ENCODE data around the gene LRP2.

DNA sequence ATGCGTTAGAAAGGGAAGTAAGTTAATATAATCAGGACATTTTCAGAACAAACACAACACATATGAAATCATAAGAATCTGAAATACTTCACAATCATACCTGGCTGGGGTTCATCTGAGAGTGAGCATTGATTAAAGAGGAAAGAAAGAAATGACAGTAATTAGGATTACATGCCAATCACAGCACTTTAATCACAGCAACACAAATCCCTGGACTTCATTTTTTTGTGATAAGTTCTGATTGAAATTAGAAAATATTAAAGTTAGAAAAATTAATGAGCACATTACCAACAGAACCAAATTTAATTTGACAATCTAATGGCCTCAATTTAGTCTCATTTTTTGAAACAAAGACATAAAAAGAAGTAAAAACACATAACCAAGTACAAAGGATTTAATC, 121.9 kb downstream of the LRP2 start:
- TF ChIP-seq, protein P1, sequence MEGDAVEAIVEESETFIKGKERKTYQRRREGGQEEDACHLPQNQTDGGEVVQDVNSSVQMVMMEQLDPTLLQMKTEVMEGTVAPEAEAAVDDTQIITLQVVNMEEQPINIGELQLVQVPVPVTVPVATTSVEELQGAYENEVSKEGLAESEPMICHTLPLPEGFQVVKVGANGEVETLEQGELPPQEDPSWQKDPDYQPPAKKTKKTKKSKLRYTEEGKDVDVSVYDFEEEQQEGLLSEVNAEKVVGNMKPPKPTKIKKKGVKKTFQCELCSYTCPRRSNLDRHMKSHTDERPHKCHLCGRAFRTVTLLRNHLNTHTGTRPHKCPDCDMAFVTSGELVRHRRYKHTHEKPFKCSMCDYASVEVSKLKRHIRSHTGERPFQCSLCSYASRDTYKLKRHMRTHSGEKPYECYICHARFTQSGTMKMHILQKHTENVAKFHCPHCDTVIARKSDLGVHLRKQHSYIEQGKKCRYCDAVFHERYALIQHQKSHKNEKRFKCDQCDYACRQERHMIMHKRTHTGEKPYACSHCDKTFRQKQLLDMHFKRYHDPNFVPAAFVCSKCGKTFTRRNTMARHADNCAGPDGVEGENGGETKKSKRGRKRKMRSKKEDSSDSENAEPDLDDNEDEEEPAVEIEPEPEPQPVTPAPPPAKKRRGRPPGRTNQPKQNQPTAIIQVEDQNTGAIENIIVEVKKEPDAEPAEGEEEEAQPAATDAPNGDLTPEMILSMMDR (IDR thresholded peaks at IDR 0.05; ENCODE audit: insufficient read depth, low read depth, low read length) = no peak
- TF ChIP-seq EZH2 (IDR thresholded peaks at IDR 0.05; ENCODE audit: insufficient read depth, low read length) = no peak

Measured in astrocyte (in vitro differentiated cells and primary cell).